ENCODE results near the gene EXTL2.

- TF ChIP-seq EZH2 (IDR thresholded peaks at IDR 0.05; ENCODE audit: insufficient read depth, poor library complexity, severe bottlenecking) (no peak), EZH2phosphoT487 (IDR thresholded peaks at IDR 0.05; ENCODE audit: insufficient read depth, low read depth) (no peak)
Measured at GRCh38 chr1:100905181-100905580, 10.5 kb upstream of the EXTL2 start.
